HG03135 (cell line): Measurements from ENCODE around the gene SLC5A10.
"Not testable (repeated sequence)": the region's sequence is repeated elsewhere in the genome, so short reads cannot be mapped to it uniquely, and the experiment has no call there.

Source experiments
- ATAC-seq: cut with Tn5 transposase; IDR thresholded peaks from one replicate; pipeline ENCODE4 v1.9.1; 2021; ENCODE audit warnings: mild to moderate bottlenecking, moderate library complexity; ENCODE audit not compliant: unreplicated experiment

Gene SLC5A10

GRCh38 chr17:18951941-18952842 is at the start of gene SLC5A10:
Gene SLC5A10 (plus strand): TSS chr17:18952165. CDS start chr17:18952206, 41 bp downstream.
- no peak for ATAC-seq

DNA sequence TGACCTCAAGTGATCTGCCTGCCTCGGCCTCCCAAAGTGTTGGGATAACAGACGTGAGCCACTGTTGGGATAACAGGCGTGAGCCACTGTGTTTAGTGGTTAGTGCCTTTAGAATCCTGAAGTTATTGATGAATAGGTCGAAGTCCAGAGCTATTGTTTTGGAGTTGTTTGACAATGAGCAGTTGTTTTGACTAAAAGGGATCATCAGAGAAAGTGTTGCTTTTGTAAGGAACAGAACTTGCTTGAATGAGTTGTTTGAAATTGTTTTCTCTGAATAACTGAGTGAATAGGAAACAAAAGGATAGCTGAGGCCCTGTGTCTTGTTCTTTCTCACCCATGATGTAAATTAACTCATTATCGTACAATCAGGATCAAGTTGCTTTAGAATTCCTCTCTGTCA is 47.5 kb upstream of the SLC5A10 start:
- no peak for ATAC-seq

DNA sequence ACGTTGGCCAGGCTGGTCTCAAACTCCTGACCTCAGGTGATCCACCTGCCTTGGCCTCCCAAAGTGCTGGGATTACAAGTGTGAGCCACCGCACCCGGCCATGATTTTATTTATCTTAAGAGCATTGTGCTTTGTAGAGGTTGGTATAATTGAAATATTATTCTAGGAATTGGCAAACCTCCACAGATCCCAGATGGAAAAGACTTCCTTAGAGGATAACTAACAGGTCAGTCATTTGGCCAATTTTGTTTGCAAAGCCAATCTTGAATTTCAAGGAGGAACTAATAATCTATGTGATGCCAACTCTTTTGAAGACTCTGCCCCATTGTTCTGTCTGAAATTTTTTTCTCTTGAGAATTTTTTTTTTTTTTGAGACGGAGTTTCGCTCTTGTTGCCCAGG is 46.7 kb upstream of the SLC5A10 start:
- ATAC-seq = no peak

- no peak for ATAC-seq
These were observed 41.6 kb upstream of the SLC5A10 start for GRCh38 chr17:18910326-18910725.

GRCh38 chr17:18910881-18911280 is 41.1 kb upstream of the SLC5A10 start:
- ATAC-seq = no peak

DNA sequence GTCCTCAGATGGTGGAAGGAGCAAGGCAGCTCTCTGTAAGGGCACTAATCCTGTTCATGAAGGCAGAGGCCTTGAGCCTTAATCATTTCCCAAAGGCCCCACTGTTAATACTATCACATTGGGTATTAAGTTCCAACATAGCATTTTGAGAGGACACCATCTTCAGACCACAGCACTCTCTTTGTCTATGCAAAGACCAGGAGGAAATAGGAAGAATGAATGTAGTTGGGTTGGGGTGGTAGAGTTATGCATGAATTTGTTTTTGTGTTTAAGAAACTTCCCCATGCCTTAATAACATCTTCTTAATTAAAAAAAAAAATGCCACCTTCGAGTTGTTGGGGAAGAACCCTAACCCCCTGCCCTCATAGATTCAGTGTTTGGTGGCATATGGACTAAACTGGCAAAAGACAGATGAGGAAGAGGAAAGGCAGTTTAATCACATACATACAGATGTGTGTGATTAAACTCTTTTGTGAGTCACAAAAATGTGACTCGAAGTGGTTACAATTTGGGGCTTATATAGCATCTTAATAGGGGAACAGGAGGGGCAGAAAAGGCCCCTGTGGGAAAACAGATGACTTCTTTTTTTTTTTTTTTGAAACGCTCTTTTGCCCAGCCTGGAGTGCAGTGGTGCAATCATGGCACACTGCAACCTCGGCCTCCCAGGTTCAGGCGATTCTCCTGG is 35.0 kb upstream of the SLC5A10 start:
- no peak for ATAC-seq

DNA sequence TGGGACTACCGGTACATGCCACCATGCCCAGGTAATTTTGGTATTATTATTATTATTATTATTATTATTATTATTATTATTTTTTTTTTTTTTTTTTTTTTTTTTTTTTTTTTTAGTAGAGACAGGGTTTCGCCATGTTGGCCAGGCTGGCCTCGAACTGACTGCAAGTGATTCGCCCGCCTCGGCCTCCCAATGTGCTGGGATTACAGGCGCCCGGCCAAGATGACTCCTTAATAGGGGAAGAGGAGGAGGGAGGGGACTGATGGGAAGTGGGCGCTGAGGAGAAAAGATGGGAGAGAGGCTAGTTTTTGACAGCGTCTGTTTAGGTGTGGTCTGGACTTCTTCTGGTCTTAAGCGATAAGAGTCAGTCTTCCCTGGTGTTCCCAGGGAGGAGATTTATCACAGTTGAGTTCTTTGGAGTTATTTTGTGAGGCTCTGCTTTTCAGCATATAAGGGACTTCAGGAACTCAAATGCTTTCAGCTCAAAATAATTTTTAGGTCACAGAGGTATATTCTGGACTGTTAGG is 34.4 kb upstream of the SLC5A10 start:
- no peak for ATAC-seq

DNA sequence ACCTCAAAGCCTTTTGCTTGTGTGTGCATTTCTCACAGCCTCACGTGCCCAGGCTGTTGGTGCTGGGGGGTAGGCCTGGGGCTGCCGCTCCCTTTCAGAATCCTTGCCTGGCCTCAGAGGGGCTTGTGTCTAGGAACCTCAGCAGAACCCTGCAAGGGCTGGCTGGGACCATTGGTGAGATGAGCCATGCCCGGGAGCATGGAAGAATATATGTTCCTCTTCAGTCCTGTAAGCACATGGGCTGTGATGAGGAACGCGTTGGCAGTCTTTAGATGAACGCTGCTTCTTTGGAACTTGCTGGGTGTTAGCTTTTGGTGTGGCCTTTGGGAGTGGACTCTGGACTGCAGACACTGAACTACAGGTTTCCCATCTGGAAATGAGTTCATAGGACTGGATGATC is 32.0 kb upstream of the SLC5A10 start:
- no peak for ATAC-seq

- ATAC-seq = no peak
These were observed 31.0 kb upstream of the SLC5A10 start for GRCh38 chr17:18920911-18921441.

DNA sequence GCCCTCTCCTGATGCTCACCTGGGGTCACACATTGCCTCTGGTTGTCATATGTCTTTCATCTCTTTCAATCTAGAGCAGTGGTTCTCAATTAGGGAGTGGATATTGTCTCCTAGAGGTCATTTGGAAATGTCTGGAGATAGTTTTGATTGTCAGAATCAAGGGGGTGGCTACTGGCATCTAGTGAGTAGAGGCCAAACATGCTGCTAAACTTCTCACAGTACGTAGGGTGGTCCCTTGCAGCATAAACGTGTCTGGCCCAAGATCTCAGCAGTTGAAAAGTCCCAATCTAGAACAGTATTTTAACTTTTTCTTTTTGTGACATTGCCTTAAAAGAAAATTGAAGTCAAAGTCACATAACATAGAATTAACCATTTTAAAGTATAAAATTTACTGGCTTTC is 30.5 kb upstream of the SLC5A10 start:
- ATAC-seq = no peak

GRCh38 chr17:18921912-18922451 is 30.0 kb upstream of the SLC5A10 start:
- ATAC-seq = peak; percentile 66

- ATAC-seq = not testable (repeated sequence)
These were observed 29.4 kb upstream of the SLC5A10 start for GRCh38 chr17:18922596-18922995.

GRCh38 chr17:18925187-18925586 is 26.8 kb upstream of the SLC5A10 start:
- ATAC-seq = no peak

GRCh38 chr17:18928628-18929125 is 23.3 kb upstream of the SLC5A10 start:
- ATAC-seq = no peak

- no peak for ATAC-seq
These were observed 19.5 kb upstream of the SLC5A10 start for GRCh38 chr17:18932360-18933055.

GRCh38 chr17:18933102-18934058 is 18.6 kb upstream of the SLC5A10 start:
- ATAC-seq = no peak

DNA sequence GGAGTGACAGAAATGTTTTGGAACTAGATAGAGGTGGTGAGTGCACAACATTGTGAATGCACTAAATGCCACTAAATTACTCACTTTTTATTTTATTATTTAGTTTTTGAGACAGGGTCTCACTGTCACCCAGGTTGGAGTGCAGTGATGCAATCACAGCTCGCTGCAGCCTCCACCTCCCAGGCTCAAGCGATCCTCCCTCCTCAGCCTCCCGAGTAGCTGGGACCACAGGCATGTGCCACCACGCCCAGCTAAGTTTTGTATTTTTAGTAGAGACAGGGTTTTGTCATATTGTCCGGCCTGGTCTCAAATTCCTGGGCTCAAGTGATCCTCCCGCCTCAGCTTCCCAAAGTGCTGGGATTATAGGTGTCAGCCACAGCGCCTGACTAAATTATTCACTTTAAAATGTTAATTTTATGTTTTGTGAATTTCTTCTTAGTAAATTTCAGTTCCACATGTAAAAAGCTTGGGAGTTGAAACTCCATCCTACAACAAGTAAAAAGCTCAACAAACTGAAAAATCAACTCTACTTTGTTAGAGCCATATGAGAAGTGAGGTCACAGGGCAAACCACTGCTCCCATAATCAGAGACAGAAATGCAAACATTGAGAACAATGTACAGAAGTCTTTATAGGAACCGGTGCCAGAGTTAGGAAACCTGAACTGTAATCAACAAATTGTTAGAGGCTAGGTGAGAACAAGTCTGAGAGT is 13.8 kb upstream of the SLC5A10 start:
- no peak for ATAC-seq

GRCh38 chr17:18938692-18939023 is 13.3 kb upstream of the SLC5A10 start:
- ATAC-seq = no peak

- no peak for ATAC-seq
These were observed 7.3 kb upstream of the SLC5A10 start for GRCh38 chr17:18944646-18945045.
